Parathyroid adenoma (tissue), 2 donors: ENCODE data around the gene PSMA5.
"Not testable (repeated sequence)": the region's sequence is repeated elsewhere in the genome, so short reads cannot be mapped to it uniquely, and the experiment has no call there.

ENCODE experiments used
- H2AFZ ChIP-seq: fragments of 300-600 bp; sonication (generic); one replicate; pipeline ENCODE4 v1.7.0; 2017; ENCODE audit warnings: antibody characterized with exemption, mild to moderate bottlenecking
- H3K27ac ChIP-seq: fragments of 300-600 bp; sonication (generic); one replicate; pipeline ENCODE4 v1.7.0; 2017
- H3K27me3 ChIP-seq: fragments of 300-600 bp; sonication (generic); one replicate; pipeline ENCODE4 v1.7.0; 2017; ENCODE audit warnings: low read length; ENCODE audit not compliant: control insufficient read depth, insufficient read depth
- H3K36me3 ChIP-seq: fragments of 300-600 bp; sonication (generic); one replicate; pipeline ENCODE4 v1.7.0; 2017; ENCODE audit warnings: low read length; ENCODE audit not compliant: control insufficient read depth, insufficient read depth
- H3K4me1 ChIP-seq: fragments of 300-600 bp; sonication (generic); one replicate; pipeline ENCODE4 v1.7.0; 2017; ENCODE audit warnings: control low read depth
- H3K4me2 ChIP-seq: fragments of 300-600 bp; sonication (generic); one replicate; pipeline ENCODE4 v1.7.0; 2017; ENCODE audit warnings: low read length
- H3K4me3 ChIP-seq: fragments of 300-600 bp; sonication (generic); one replicate; pipeline ENCODE4 v1.7.0; 2017; ENCODE audit warnings: low read depth, low read length
- H3K79me2 ChIP-seq: fragments of 300-600 bp; sonication (generic); one replicate; pipeline ENCODE4 v1.7.0; 2017; ENCODE audit warnings: control low read depth
- H3K9ac ChIP-seq: fragments of 300-600 bp; sonication (generic); one replicate; pipeline ENCODE4 v1.7.0; 2017; ENCODE audit warnings: mild to moderate bottlenecking
- H3K9me3 ChIP-seq: fragments of 300-600 bp; sonication (generic); one replicate; pipeline ENCODE4 v1.7.0; 2017; ENCODE audit warnings: low read length; ENCODE audit not compliant: control insufficient read depth
- CTCF ChIP-seq: fragments of 300-600 bp; sonication (generic); IDR thresholded peaks from one replicate; pipeline ENCODE4 v1.7.0; 2017; ENCODE audit warnings: antibody characterized with exemption, mild to moderate bottlenecking
- donor health status: primary hyperparathyroidism.

The PSMA5 gene

GRCh38 chr1:109426281-109427170, at the start of gene PSMA5:
Gene PSMA5, minus strand, starts transcription at chr1:109426448. Its CDS starts 118 bp downstream, at chr1:109426330.
- no peaks in the 10 kb centered on the region for H3K9me3 ChIP-seq
- peak within 1 kb of the TSS; percentile 81 for H2AFZ ChIP-seq
- H3K4me1 ChIP-seq = no peaks in the 10 kb centered on the region
- no peak for TF ChIP-seq CTCF
- H3K9ac ChIP-seq = no peak within 1 kb of the TSS
- peak within 1 kb of the TSS; percentile 97 for H3K4me2 ChIP-seq
- H3K27ac ChIP-seq = peak within 1 kb of the TSS; percentile 84
- H3K27me3 ChIP-seq = no peaks in the 10 kb centered on the region
- peaks cover 9% of the 10 kb centered on the region for H3K79me2 ChIP-seq
- H3K36me3 ChIP-seq = no peaks in the 10 kb centered on the region
- H3K4me3 ChIP-seq = peak within 1 kb of the TSS; percentile 79

DNA sequence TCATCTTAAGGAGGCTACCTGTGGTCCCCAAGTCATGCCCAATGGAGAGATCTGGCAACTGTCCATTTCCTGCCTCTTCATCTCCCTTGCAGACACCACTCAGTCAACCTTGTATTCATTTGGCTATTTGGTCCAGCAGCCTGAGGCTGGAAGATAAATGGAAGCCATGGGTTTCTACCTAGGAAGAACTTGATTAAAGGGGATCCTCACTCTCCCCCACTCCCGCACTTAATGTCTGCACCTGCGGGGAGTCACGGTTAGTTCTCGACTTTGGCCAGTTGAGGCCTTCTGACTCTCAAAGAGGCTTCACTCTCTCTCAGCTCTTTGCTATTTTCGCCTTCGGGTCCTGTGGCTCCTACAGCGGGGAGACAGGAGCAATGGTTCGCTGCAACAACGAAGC, 49.0 kb upstream of the PSMA5 start:
- H3K4me2 ChIP-seq = no peak overlapping the region
- no peaks in the 10 kb centered on the region for H3K4me1 ChIP-seq
- no peaks in the 10 kb centered on the region for H3K79me2 ChIP-seq
- H3K27me3 ChIP-seq = no peaks in the 10 kb centered on the region
- no peak overlapping the region for H3K27ac ChIP-seq
- H3K4me3 ChIP-seq = no peak overlapping the region
- H3K9me3 ChIP-seq = no peaks in the 10 kb centered on the region
- no peaks in the 10 kb centered on the region for H3K36me3 ChIP-seq
- H2AFZ ChIP-seq = no peak overlapping the region
- TF ChIP-seq CTCF = no peak
- H3K9ac ChIP-seq = no peak overlapping the region

GRCh38 chr1:109474697-109475096, 48.4 kb upstream of the PSMA5 start:
- Histone ChIP-seq H3K79me2 (no peaks in the 10 kb centered on the region), H2AFZ (no peak overlapping the region), H3K9ac (no peak overlapping the region), H3K27ac (no peak overlapping the region), H3K4me1 (no peaks in the 10 kb centered on the region), H3K4me2 (no peak overlapping the region), H3K36me3 (no peaks in the 10 kb centered on the region), H3K9me3 (no peaks in the 10 kb centered on the region), H3K27me3 (no peaks in the 10 kb centered on the region), H3K4me3 (no peak overlapping the region)
- TF ChIP-seq CTCF = no peak

GRCh38 chr1:109473284-109474057, 47.2 kb upstream of the PSMA5 start:
- H3K4me1 ChIP-seq, H3K79me2 ChIP-seq, H2AFZ ChIP-seq, H3K36me3 ChIP-seq, H3K4me2 ChIP-seq, H3K27ac ChIP-seq, H3K4me3 ChIP-seq, H3K27me3 ChIP-seq, H3K9me3 ChIP-seq, H3K9ac ChIP-seq: not testable (repeated sequence)

- H3K4me3 ChIP-seq = no peak overlapping the region
- H3K9ac ChIP-seq = no peak overlapping the region
- H3K79me2 ChIP-seq = no peaks in the 10 kb centered on the region
- no peak overlapping the region for H3K27ac ChIP-seq
- no peaks in the 10 kb centered on the region for H3K9me3 ChIP-seq
- H2AFZ ChIP-seq = no peak overlapping the region
- H3K4me2 ChIP-seq = no peak overlapping the region
- no peak for TF ChIP-seq CTCF
- H3K27me3 ChIP-seq = no peaks in the 10 kb centered on the region
- H3K36me3 ChIP-seq = no peaks in the 10 kb centered on the region
- no peaks in the 10 kb centered on the region for H3K4me1 ChIP-seq
These were observed 46.5 kb upstream of the PSMA5 start for GRCh38 chr1:109472779-109473178.
